HG03558 (cell line): ENCODE measurements around the gene AMY1A.
"Not testable (repeated sequence)": the region's sequence is repeated elsewhere in the genome, so short reads cannot be mapped to it uniquely, and the experiment has no call there.

Source experiments
- ATAC-seq: cut with Tn5 transposase; IDR thresholded peaks from one replicate; pipeline ENCODE4 v1.9.1; 2021; ENCODE audit warnings: moderate number of reproducible peaks; ENCODE audit not compliant: unreplicated experiment; ENCODE audit errors: extremely low read depth

AMY1A gene

DNA sequence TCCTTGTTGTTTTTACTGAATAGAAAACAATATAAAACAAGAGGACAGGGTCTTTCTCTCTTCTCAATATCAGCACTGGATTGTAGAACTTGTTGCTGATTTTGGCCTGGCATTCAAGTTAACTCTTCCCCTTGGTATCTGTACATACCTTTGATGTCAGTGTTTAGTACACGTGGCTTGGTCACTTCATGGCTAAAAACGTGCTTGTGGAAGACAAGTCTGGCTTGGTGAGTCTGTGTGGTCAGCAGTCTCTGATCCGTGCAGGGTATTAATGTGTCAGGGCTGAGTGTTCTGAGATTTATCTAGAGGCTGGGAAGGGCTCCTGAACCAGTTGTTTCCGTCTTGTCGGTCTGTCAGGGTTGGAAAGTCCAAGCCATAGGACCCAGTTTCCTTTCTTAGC, at the start of gene AMY1A:
Gene AMY1A (plus strand): TSS at position 301 of the 400 bp plus-strand sequence. CDS start 571 bp downstream, outside the sequence.
- ATAC-seq: not testable (repeated sequence)

DNA sequence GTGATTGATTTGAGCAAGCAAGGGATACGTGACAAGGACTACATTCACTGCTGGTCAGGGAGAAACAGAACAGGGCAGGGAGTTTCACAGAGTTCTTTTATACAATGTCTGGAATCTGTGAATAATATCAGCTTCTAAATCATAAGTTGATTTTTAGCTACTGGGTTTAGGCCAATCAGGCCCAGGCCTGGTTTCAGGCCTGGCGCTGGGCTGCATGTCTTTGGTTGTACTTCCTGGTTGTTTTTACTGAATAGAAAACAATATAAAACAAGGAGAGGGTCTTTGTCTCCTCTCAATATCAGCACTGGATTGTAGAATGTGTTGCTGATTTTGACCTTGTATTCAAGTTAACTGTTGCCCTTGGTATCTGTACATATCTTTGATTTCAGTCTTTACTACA, 39.2 kb upstream of the AMY1A start:
- ATAC-seq: no peak

DNA sequence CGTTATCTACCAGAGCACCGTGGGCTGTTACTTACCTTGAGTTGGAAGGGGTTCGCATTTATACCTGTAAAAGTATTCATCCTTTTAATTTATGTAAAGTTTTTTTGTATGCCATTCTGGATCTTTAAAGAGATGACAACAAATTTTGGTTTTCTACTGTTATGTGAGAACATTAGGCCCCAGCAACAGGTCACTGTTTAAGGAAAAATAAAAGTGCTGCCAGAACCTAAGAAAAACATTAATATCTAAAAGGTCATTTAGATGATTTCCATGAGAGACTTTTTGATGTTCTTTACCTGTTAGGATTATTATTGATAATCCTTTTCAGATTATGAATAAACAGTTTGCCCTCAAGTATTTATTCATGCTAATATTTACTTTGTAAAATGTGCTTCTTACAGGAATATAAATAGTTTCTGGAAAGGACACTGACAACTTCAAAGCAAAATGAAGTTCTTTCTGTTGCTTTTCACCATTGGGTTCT, 38.5 kb upstream of the AMY1A start, which contains the start of gene AMY2A:
Gene AMY2A (plus strand): TSS at position 434 of the 484 bp plus-strand sequence. CDS start 14 bp downstream, at position 448.
- ATAC-seq: not testable (repeated sequence)

DNA sequence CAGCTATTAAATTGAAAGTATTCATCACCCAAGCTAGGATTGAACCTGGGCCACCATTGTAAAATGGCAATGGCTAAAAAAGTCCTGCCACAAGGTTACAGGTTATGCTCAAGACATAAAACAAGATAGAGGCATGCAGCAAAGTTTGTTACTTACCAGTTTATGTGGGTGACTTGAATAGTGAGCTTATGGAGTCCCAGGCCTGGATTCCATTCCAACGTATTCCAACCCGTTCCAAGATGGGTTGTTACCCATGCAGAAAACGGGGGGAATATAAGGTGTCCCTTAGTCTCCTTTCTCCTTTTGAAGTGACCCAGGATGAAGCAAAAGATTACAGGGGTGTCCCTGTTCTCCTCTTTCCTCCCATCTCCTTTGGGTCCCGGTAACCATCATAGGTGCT, 28.1 kb upstream of the AMY1A start:
- ATAC-seq: not testable (repeated sequence)

DNA sequence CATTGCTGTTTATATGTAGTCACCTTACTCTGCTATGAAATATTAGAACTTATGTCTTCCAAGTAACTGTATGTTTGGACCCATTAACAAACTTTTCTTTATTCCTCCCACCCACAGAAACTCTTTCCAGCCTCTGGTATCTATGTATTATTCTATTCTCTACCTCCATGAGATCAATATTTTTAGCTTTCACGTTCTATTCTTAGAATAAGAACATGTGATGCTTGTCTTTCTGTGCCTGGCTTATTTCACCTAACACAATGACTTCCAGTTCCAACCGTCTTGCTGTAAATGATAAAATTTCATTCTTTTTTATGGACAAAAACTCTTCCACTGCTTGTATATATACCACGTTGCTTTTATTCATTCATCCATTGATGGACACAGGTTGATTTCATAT, 14.4 kb upstream of the AMY1A start:
- not testable (repeated sequence) for ATAC-seq

DNA sequence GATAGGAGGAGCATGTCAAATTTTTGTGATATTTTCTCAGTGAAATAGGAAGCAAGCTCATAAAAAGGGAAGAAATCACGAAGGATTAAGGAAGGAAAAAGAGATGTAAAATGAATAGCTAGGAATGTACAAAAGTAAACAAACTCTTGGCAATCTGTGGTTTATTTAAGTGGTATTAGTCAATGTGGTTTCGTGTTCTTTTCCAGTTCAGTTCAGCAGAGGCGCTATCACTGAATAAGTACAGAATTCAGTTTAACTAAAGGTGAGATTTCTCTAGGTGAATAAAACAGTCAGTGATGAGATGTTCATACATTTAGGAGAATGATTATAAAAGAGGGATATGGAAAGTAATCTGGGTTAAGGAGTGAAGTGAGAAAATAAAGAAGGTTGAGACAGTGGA, 11.7 kb upstream of the AMY1A start:
- ATAC-seq: not testable (repeated sequence)

DNA sequence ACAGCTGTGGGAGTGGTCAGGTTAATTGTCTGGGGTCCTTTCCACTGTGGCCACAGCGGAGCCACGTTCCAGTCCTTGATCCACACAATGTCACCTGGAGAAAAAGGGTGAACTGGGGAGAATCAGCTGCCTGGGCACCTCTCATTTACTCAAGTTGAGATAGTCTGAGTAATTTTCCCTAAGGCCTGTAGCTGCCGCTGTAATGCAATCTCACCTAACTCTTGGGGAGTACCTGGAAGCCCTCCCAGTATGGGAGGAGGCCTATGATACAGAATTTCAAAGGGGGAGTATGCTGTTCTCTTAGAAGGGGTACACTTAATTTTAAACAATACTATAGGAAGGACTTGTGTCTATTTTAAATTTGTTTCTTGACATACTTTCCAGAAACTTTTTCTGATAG, 5.3 kb upstream of the AMY1A start:
- ATAC-seq: not testable (repeated sequence)

DNA sequence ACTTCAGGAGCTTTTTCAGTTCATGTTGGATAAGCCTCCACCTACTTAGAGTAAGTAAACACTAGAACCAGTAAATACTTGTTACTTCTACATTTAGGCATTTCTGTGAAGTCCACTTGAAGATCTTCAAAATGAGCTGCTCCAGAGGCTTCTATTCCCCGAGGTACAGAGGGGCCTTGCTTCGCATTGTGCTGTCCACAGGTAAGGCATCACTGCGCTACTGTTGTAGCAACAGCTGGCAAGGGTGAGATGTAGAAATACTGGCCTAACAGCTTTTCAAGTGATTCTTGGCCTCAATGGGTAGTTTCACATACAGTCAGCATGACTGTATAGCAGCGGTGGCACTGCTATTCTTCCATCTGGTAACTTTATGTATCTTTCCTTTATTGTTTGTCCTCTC, 4.7 kb upstream of the AMY1A start:
- not testable (repeated sequence) for ATAC-seq

DNA sequence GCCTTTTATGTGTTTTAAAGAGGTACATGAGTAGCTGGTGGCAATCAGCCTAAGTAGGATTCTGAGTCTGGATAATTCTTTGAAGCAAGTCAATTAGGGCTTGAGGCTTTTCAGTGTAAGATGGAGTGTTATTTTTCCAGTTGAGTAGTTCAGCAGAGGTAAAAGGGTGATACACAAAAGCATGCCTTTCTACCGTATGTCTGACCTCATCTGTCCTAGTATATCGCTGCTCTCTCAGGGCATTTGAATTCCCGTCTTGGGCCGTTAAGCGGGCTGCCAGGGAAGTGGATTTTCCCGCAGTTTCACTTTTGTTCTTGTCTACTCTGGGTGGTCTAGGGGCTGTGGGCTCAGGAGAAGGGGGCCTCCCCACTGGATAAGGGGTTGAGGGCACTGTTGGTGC, 1.4 kb upstream of the AMY1A start:
- ATAC-seq: not testable (repeated sequence)

DNA sequence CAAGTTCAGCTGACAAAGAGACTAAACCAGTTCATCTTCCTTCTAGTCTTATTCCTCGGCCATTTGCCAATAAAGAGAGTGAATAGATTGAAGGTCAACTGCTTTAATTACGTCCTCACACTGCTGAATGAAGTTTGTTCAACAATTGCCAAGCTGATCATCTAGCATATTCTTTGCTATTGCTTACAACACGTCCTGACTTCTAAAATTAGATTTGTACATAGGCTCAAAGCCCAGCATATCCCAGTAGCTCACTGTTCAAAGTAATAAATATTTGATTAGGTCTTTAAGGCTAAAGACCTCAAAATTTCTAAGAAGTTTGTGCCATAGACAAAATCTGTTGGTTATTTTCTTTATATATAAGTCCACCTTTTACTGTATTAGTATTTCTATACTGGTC, 20.8 kb downstream of the AMY1A start:
- ATAC-seq: not testable (repeated sequence)

DNA sequence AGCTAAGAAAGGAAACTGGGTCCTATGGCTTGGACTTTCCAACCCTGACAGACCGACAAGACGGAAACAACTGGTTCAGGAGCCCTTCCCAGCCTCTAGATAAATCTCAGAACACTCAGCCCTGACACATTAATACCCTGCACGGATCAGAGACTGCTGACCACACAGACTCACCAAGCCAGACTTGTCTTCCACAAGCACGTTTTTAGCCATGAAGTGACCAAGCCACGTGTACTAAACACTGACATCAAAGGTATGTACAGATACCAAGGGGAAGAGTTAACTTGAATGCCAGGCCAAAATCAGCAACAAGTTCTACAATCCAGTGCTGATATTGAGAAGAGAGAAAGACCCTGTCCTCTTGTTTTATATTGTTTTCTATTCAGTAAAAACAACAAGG, 40.5 kb downstream of the AMY1A start, which contains the start of gene AMY1B:
Gene AMY1B (minus strand): TSS at position 101 of the 400 bp plus-strand sequence. CDS start 571 bp downstream, outside the sequence.
- ATAC-seq: not testable (repeated sequence)

DNA sequence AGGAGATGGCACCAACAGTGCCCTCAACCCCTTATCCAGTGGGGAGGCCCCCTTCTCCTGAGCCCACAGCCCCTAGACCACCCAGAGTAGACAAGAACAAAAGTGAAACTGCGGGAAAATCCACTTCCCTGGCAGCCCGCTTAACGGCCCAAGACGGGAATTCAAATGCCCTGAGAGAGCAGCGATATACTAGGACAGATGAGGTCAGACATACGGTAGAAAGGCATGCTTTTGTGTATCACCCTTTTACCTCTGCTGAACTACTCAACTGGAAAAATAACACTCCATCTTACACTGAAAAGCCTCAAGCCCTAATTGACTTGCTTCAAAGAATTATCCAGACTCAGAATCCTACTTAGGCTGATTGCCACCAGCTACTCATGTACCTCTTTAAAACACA, 41.9 kb downstream of the AMY1A start:
- ATAC-seq: not testable (repeated sequence)

DNA sequence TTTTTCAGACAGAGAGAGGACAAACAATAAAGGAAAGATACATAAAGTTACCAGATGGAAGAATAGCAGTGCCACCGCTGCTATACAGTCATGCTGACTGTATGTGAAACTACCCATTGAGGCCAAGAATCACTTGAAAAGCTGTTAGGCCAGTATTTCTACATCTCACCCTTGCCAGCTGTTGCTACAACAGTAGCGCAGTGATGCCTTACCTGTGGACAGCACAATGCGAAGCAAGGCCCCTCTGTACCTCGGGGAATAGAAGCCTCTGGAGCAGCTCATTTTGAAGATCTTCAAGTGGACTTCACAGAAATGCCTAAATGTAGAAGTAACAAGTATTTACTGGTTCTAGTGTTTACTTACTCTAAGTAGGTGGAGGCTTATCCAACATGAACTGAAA, 45.1 kb downstream of the AMY1A start:
- not testable (repeated sequence) for ATAC-seq

DNA sequence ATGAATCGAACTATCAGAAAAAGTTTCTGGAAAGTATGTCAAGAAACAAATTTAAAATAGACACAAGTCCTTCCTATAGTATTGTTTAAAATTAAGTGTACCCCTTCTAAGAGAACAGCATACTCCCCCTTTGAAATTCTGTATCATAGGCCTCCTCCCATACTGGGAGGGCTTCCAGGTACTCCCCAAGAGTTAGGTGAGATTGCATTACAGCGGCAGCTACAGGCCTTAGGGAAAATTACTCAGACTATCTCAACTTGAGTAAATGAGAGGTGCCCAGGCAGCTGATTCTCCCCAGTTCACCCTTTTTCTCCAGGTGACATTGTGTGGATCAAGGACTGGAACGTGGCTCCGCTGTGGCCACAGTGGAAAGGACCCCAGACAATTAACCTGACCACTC, 45.7 kb downstream of the AMY1A start:
- not testable (repeated sequence) for ATAC-seq

DNA sequence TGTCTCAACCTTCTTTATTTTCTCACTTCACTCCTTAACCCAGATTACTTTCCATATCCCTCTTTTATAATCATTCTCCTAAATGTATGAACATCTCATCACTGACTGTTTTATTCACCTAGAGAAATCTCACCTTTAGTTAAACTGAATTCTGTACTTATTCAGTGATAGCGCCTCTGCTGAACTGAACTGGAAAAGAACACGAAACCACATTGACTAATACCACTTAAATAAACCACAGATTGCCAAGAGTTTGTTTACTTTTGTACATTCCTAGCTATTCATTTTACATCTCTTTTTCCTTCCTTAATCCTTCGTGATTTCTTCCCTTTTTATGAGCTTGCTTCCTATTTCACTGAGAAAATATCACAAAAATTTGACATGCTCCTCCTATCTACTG, 52.1 kb downstream of the AMY1A start:
- ATAC-seq: not testable (repeated sequence)

DNA sequence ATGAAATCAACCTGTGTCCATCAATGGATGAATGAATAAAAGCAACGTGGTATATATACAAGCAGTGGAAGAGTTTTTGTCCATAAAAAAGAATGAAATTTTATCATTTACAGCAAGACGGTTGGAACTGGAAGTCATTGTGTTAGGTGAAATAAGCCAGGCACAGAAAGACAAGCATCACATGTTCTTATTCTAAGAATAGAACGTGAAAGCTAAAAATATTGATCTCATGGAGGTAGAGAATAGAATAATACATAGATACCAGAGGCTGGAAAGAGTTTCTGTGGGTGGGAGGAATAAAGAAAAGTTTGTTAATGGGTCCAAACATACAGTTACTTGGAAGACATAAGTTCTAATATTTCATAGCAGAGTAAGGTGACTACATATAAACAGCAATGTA, 54.8 kb downstream of the AMY1A start:
- ATAC-seq: not testable (repeated sequence)
